Effector memory CD8-positive, alpha-beta T cell (primary cell): ENCODE measurements around the gene SEMA3A.

Experiments used
- ATAC-seq: fragments of 150-1000 bp; cut with Tn5 transposase; replicated peaks from 2 replicates; pipeline ENCODE4 v1.10.0; 2021; ENCODE audit warnings: mild to moderate bottlenecking, moderate library complexity
- DNase-seq, 3 experiments: peaks; one replicate each; pipeline ENCODE4 v3.0.0; 2021
- H3K27ac Mint-ChIP-seq, 2 donors: one replicate each; pipeline ENCODE4 v1.8.0; 2022; ENCODE audit warnings: mild to moderate bottlenecking in 2 of 2, mixed read lengths in 2 of 2, moderate library complexity in 2 of 2
- H3K27me3 Mint-ChIP-seq, 2 donors: one replicate each; pipeline ENCODE4 v1.8.0; 2022; ENCODE audit warnings: mixed read lengths in 2 of 2
- H3K36me3 Mint-ChIP-seq: one replicate; pipeline ENCODE4 v1.8.0; 2022; ENCODE audit warnings: mild to moderate bottlenecking, moderate library complexity, mixed read lengths; ENCODE audit not compliant: insufficient read depth
- H3K4me1 Mint-ChIP-seq, 2 donors: one replicate each; pipeline ENCODE4 v1.8.0; 2022; ENCODE audit warnings: low read depth in 2 of 2, mixed read lengths in 2 of 2
- H3K4me3 Mint-ChIP-seq, 2 donors: one replicate each; pipeline ENCODE4 v1.8.0; 2022; ENCODE audit warnings: mild to moderate bottlenecking in 2 of 2, mixed read lengths in 2 of 2, moderate library complexity in 2 of 2
- H3K9me3 Mint-ChIP-seq, 2 donors: one replicate each; pipeline ENCODE4 v1.8.0; 2022; ENCODE audit warnings: mixed read lengths in 2 of 2

Gene SEMA3A

DNA sequence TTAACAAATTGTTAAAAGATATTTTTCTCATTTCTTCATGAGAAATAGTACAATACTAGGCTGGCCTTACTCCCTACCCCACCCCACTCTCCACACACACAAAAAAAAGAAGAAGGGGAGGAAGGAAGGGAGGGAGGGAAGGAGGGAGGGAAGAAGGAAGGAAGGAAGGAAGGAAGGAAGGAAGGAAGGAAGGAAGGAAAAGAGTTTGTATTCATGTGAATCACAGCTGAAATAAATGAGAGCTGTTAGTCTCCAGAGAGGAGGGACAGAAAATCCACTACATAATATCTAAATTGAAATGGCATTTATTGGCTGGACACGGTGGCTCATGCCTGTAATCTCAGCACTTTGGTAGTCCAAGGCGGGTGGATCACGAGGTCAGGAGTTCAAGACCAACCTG, 57.8 kb downstream of the SEMA3A start:
- Mint-ChIP-seq H3K4me1 (no peaks in the 10 kb centered on the region), H3K9me3 (peaks cover 5 to 7% of the 10 kb centered on the region in 2 donors), H3K36me3 (no peaks in the 10 kb centered on the region), H3K27ac (no peak overlapping the region), H3K27me3 (no peaks in the 10 kb centered on the region), H3K4me3 (no peak overlapping the region)
- DNase-seq (no peak), ATAC-seq (no peak)

GRCh38 chr7:84136336-84136735, 58.3 kb downstream of the SEMA3A start:
- H3K9me3 Mint-ChIP-seq: peaks cover 2 to 7% of the 10 kb centered on the region in 2 donors
- no peaks in the 10 kb centered on the region for H3K36me3 Mint-ChIP-seq
- H3K27ac Mint-ChIP-seq: no peak overlapping the region

GRCh38 chr7:84134169-84134568, 60.4 kb downstream of the SEMA3A start:
- Mint-ChIP-seq H3K9me3 (peaks cover 3 to 11% of the 10 kb centered on the region in 2 donors), H3K4me1 (no peaks in the 10 kb centered on the region), H3K4me3 (no peak overlapping the region), H3K27ac (no peak overlapping the region), H3K27me3 (no peaks in the 10 kb centered on the region), H3K36me3 (no peaks in the 10 kb centered on the region)
- no peak for DNase-seq
- no peak for ATAC-seq

More at GRCh38 chr7:84136336-84136735, 58.3 kb downstream of the SEMA3A start:
- H3K4me1 Mint-ChIP-seq: no peaks in the 10 kb centered on the region
- no peak for ATAC-seq
- H3K4me3 Mint-ChIP-seq: no peak overlapping the region
- DNase-seq: no peak
- no peaks in the 10 kb centered on the region for H3K27me3 Mint-ChIP-seq

DNA sequence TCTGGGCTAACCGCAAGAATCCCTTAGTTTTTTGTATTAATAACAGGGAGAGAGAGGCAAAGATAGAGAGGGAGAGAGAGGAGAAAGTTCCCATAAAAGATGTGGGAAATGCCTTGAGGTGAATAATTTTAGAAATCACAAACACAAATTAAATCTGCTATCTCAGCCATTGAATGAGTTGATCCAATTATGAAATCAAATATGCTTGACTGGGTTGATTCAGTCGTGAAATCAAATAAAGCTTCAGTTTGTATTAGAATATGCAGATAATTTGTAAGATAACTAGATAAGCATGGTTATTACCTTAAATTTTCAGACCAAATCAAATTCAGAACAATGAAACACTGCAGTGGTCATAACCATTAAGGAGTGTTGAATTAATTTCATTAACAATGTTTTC, 68.9 kb downstream of the SEMA3A start:
- no peak overlapping the region for H3K27ac Mint-ChIP-seq
- H3K4me1 Mint-ChIP-seq: no peaks in the 10 kb centered on the region
- H3K9me3 Mint-ChIP-seq: peaks cover 8% of the 10 kb centered on the region in 2 donors
- no peak overlapping the region for H3K4me3 Mint-ChIP-seq
- no peak for ATAC-seq
- no peak for DNase-seq
- no peaks in the 10 kb centered on the region for H3K36me3 Mint-ChIP-seq
- no peaks in the 10 kb centered on the region for H3K27me3 Mint-ChIP-seq

DNA sequence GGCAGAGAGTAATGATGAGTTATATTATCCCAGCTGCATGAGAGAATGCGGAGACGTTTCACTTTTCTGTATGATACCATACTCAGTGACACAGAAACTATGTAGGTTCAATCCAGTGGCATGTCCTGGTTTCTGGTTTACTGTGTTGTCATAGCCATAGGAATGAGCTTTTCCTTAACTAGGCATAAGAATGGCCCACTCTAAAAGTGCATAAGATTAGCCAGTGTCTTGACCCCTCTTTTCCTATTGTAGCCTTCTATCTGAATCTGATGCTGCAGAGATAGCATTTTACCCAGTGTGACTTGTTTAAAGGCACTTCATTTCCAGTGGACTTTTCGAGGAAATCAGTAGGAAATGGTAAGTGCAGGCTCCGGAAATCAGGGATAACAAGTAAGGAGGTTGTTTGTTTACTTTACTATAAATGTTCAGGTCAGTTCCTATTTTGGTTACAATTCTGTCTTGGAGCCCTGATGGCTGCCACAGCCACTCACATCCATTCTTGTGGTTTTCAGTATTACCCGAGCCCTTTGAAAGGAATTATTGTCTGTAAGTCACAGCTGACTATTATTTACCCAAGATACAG, 70.5 kb downstream of the SEMA3A start:
- peaks cover 3 to 4% of the 10 kb centered on the region in 2 donors for H3K9me3 Mint-ChIP-seq
- DNase-seq: no peak

GRCh38 chr7:84122582-84123360, 71.8 kb downstream of the SEMA3A start:
- no peak overlapping the region for H3K4me3 Mint-ChIP-seq
- no peak overlapping the region for H3K27ac Mint-ChIP-seq
- peaks cover 0 to 3% of the 10 kb centered on the region in 2 donors for H3K9me3 Mint-ChIP-seq
- no peak for DNase-seq
- no peaks in the 10 kb centered on the region for H3K4me1 Mint-ChIP-seq
- no peak for ATAC-seq
- H3K36me3 Mint-ChIP-seq: no peaks in the 10 kb centered on the region
- H3K27me3 Mint-ChIP-seq: no peaks in the 10 kb centered on the region

More for the DNA sequence above, 70.5 kb downstream of the SEMA3A start:
- no peak overlapping the region for H3K27ac Mint-ChIP-seq
- no peaks in the 10 kb centered on the region for H3K27me3 Mint-ChIP-seq
- ATAC-seq: no peak
- no peaks in the 10 kb centered on the region for H3K4me1 Mint-ChIP-seq
- no peak overlapping the region for H3K4me3 Mint-ChIP-seq
- no peaks in the 10 kb centered on the region for H3K36me3 Mint-ChIP-seq

DNA sequence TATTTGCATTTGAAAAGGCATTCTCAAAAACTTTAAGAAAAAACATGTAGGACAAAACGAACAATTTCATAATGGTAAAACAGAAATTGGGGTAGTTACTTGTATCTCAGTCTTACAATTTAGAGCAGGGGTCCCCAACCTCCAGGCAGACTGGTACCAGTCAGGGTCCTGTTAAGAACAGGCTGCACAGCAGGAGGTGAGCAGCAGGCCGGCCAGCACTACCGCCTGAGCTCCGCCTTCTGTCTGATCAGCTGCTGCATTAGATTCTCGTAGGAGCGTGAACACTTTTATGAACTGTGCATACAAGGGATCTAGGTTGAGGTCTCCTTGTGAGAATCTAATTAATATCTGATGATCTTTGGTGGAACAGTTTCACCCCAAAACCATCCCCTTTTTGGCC, 77.3 kb downstream of the SEMA3A start:
- ATAC-seq (no peak), DNase-seq (no peak)
- Mint-ChIP-seq H3K9me3 (peaks cover 4 to 9% of the 10 kb centered on the region in 2 donors), H3K4me3 (no peak overlapping the region), H3K36me3 (no peaks in the 10 kb centered on the region), H3K27ac (no peak overlapping the region), H3K4me1 (no peaks in the 10 kb centered on the region), H3K27me3 (no peaks in the 10 kb centered on the region)

GRCh38 chr7:84113906-84114850, 80.4 kb downstream of the SEMA3A start:
- H3K27me3 Mint-ChIP-seq: no peaks in the 10 kb centered on the region
- ATAC-seq (no peak), DNase-seq (no peak)
- no peak overlapping the region for H3K4me3 Mint-ChIP-seq
- no peaks in the 10 kb centered on the region for H3K36me3 Mint-ChIP-seq
- H3K27ac Mint-ChIP-seq: no peak overlapping the region
- no peaks in the 10 kb centered on the region for H3K4me1 Mint-ChIP-seq
- H3K9me3 Mint-ChIP-seq: peaks cover 4 to 9% of the 10 kb centered on the region in 2 donors

GRCh38 chr7:84113286-84113685, 81.3 kb downstream of the SEMA3A start:
- ATAC-seq (no peak), DNase-seq (no peak)
- Mint-ChIP-seq H3K27me3 (no peaks in the 10 kb centered on the region), H3K4me3 (no peak overlapping the region), H3K4me1 (no peaks in the 10 kb centered on the region), H3K36me3 (no peaks in the 10 kb centered on the region), H3K27ac (no peak overlapping the region), H3K9me3 (peaks cover 4 to 9% of the 10 kb centered on the region in 2 donors)

DNA sequence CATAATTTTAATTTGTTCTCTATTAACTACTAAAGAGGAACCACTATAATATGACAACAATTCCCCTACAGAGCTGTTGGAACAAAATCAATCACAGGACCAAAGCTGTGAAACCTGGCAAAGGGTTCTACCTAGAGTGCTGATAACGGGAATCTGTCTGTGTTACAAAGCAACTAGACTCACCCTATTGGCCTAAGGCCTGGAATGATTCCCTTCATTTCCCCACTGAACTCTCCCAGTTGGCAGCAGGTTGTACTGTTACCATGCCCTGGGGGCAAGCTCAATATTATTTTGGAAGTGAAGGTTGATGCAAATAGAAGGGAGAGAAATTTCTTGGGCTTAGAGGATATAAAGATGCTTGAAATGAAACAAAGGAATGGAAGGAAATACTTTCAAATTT, 81.8 kb downstream of the SEMA3A start:
- DNase-seq (no peak), ATAC-seq (no peak)
- H3K4me1 Mint-ChIP-seq: no peaks in the 10 kb centered on the region
- no peaks in the 10 kb centered on the region for H3K27me3 Mint-ChIP-seq
- H3K36me3 Mint-ChIP-seq: no peaks in the 10 kb centered on the region
- no peak overlapping the region for H3K4me3 Mint-ChIP-seq
- H3K9me3 Mint-ChIP-seq: peaks cover 4 to 9% of the 10 kb centered on the region in 2 donors
- no peak overlapping the region for H3K27ac Mint-ChIP-seq

- no peaks in the 10 kb centered on the region for H3K4me1 Mint-ChIP-seq
- H3K36me3 Mint-ChIP-seq: no peaks in the 10 kb centered on the region
- no peak overlapping the region for H3K4me3 Mint-ChIP-seq
- ATAC-seq (no peak), DNase-seq (no peak)
- H3K27ac Mint-ChIP-seq: no peak overlapping the region
- H3K27me3 Mint-ChIP-seq: no peaks in the 10 kb centered on the region
- peaks cover 7 to 16% of the 10 kb centered on the region in 2 donors for H3K9me3 Mint-ChIP-seq
These were observed 82.7 kb downstream of the SEMA3A start for GRCh38 chr7:84111842-84112241.

DNA sequence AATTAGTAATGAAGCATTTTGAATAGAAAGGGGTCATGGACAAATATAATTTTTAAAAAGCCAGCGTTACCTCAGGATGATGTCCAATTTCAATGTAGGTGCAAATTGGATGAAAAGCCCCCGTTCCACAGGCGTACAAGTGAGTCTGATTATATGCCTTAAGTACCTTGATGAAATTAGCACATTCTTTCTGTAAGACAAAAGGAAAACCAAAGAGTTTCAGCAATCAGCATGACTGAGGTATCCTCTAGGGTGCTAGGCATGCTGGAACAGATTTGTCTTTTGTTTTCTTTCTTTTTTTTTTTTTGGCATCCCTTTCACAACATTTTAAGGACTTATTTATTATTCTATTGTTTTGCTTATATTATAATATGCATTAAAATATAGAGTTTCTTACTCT, 84.2 kb downstream of the SEMA3A start:
- DNase-seq (no peak), ATAC-seq (no peak)
- Mint-ChIP-seq H3K4me1 (no peaks in the 10 kb centered on the region), H3K27ac (no peak overlapping the region), H3K27me3 (no peaks in the 10 kb centered on the region), H3K9me3 (peaks cover 7 to 11% of the 10 kb centered on the region in 2 donors), H3K36me3 (no peaks in the 10 kb centered on the region), H3K4me3 (no peak overlapping the region)

DNA sequence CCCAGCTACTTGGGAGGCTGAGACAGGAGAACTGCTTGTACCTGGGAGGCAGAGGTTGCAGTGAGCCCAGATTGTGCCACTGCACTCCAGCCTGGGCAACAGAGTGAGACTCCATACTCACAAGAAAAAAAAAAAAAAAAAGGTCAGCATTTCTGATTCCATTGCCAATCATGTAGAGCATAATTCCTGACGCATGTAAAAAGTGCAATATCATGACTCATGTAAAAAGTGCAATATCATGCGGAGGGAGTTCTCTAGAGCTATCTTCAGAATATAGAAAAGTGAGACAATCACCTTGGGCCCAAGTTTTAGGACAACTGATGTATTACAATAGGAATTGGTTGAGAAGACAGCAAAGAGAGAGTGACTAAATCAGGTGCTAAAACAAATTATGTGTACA, 85.8 kb downstream of the SEMA3A start:
- DNase-seq (no peak), ATAC-seq (no peak)
- no peak overlapping the region for H3K4me3 Mint-ChIP-seq
- no peaks in the 10 kb centered on the region for H3K4me1 Mint-ChIP-seq
- H3K27me3 Mint-ChIP-seq: no peaks in the 10 kb centered on the region
- no peaks in the 10 kb centered on the region for H3K36me3 Mint-ChIP-seq
- H3K27ac Mint-ChIP-seq: no peak overlapping the region
- H3K9me3 Mint-ChIP-seq: peaks cover 6 to 7% of the 10 kb centered on the region in 2 donors
